Hypothalamus (tissue), 51 donors: Measurements from ENCODE around the gene CILP2.

Source experiments
- DNase-seq, 51 donors: peaks; one replicate each; lab custom pipeline; 2025; lab: John Stamatoyannopoulos, UW

Gene CILP2, protein sequence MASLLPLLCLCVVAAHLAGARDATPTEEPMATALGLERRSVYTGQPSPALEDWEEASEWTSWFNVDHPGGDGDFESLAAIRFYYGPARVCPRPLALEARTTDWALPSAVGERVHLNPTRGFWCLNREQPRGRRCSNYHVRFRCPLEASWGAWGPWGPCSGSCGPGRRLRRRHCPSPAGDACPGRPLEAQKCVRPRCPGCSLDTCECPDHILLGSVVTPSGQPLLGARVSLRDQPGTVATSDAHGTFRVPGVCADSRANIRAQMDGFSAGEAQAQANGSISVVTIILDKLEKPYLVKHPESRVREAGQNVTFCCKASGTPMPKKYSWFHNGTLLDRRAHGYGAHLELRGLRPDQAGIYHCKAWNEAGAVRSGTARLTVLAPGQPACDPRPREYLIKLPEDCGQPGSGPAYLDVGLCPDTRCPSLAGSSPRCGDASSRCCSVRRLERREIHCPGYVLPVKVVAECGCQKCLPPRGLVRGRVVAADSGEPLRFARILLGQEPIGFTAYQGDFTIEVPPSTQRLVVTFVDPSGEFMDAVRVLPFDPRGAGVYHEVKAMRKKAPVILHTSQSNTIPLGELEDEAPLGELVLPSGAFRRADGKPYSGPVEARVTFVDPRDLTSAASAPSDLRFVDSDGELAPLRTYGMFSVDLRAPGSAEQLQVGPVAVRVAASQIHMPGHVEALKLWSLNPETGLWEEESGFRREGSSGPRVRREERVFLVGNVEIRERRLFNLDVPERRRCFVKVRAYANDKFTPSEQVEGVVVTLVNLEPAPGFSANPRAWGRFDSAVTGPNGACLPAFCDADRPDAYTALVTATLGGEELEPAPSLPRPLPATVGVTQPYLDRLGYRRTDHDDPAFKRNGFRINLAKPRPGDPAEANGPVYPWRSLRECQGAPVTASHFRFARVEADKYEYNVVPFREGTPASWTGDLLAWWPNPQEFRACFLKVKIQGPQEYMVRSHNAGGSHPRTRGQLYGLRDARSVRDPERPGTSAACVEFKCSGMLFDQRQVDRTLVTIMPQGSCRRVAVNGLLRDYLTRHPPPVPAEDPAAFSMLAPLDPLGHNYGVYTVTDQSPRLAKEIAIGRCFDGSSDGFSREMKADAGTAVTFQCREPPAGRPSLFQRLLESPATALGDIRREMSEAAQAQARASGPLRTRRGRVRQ

GRCh38 chr19:19538061-19538784 is at the start of gene CILP2:
TSS of gene CILP2 (plus strand) at chr19:19538265. CDS start at chr19:19538350, 85 bp downstream.
- peak in 4 of 51 donors; percentile 8 to 18 (median 14) for DNase-seq

DNA sequence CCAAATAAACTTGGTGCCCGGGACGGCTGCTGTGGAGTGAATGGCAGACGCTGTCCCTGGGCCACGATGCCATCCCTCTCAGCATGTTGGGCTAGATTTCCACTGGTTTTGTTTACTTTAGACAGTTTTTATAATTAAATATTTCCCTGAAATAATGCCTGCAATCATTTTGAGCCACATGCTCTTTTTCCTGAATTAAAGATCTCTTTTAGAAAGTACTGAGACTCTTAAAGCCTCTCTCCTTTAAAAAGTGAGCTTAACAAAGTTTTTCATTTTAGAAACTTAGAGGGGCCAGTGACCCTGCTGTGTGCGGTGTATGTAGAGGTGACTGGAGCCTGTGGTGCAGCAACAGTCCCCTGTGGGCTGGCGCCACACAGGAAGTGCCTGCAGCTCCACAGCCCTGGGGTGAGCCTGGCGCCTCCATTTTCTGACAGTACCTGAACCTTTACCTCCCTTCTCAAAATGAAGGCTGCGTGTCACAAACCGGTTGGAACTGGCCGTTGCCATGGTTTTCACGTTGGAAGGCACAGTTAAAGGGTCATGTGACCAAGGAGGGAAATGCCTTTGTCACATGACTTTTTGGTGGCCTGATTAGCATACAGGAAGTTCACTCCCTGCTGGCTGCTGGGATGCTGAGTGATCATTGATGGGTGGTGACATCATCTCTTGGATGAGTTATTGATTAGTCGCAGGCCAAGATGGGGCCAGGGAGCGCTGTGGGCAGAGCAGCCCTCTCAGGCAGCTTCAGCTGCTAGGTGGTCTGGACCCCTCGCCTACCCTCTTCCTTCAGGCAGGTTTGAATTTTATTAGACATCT is 49.0 kb upstream of the CILP2 start:
- peak in 43 of 51 donors; percentile 7 to 85 (median 52) for DNase-seq

DNA sequence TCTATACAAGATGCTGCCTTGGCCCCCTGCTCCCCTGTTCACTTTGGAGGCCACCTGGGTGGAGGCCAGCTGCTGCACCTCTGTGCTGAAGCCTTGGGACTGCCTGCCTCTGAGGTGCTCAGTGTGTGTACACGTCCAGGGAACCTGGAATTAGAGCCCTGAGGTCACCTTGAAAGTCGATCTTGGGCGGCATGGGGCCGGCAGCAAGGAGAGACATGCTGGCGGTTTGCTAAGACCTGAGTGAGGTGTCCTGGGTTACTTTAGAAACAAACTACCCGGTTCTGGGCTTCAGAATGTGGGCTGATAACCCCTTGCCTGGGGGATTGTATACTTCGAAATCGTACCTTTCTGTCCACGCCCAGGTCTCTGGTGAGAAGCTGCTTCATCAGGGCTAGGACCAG is 48.3 kb upstream of the CILP2 start:
- DNase-seq = no peak

- peak in 49 of 51 donors; percentile 4 to 83 (median 59) for DNase-seq
Observed at GRCh38 chr19:19490214-19490968, 47.7 kb upstream of the CILP2 start.

DNA sequence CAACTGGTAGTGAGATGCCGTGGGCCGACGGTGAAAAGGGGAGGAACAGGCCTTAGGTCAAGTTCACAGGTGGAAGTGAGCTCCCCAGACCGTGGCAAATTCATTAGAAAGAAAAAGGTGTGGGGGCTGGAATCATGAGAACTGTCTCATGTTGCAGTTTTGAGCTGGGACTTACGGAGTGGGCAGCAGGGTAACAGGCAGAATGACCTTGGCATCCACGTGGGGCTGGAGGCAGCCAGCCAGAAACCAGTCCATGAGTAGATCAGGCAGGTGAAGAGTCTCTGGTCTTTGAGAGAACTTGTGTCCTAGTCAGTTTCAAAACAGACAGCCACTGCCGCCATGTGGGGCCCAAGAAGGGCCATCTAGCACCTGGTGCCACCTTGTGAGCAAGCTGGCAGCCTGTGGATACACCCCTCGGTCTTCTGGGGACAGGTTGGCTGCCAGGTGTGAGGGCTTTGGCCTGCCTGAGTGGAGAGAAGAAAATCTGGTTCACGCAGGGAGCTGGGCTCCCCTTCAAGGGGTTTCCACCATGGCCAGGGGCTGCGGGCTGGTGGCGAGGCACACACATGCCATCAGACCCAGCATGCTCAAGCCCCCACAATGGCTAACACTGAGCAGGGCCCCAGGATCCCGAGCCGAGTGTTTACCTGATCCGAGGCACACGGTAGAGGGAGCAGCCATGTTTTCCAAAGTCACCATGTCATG is 46.6 kb upstream of the CILP2 start:
- DNase-seq = no peak

DNA sequence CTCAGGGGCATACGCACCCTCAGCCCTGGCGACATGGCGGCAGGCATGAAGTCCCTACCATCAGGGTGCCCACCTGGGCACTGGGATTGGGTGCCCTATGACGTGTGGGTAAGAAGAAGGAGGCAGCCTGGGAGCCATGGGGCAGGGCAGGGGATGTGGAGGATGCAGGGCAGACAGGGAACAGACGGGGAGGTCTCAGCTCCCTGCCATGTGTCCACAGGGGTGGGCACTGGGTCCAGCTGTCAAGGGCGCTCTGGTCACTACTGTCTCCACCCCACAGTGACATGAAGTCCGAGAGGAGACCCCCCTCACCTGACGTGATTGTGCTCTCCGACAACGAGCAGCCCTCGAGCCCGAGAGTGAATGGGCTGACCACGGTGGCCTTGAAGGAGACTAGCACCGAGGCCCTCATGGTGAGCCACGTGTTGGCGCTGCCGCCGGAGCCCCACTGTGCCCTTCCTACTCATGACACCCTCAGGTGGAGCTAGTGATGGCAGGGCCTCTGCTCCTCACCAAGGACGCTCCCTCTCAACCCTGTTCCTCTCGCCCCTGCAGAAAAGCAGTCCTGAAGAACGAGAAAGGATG is 45.9 kb upstream of the CILP2 start:
- DNase-seq = no peak

DNA sequence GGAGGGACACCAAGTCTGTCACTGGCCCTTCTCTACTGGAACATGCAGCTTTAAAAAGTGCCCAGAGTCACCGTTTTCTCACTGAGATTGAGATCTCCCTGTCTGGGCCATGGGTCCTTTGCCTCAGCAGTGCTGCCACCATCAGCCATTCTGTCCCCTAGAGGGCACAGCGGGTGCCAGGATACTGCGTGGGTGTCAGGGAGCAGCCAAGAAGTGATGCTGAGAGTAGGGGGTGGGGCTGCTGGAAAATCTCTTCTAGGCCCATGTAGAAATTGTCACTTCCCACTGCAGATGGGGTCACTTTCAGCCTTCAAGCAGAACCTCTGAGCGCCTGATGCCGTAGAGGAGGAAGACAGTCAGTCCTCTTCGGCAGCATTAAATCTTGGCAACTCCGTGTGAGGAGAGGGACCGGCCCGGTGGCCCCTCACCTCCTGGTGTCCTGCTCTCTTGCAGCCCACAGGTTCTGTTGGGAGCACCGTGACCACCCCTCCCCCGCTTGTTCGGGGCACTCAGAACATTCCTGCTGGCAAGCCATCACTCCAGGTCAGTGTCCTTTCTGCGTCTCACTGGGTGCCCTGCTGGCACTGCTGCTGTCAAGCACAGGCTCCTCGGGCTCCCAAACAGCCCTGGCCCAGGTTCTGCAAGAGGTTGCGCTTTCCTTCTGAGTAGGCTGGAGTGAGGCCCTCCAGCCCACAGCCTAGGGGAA is 44.1 kb upstream of the CILP2 start:
- peak in 4 of 51 donors; percentile 3 to 57 (median 10) for DNase-seq

GRCh38 chr19:19495614-19496603 is 42.2 kb upstream of the CILP2 start:
- DNase-seq = no peak

GRCh38 chr19:19498255-19498991 is 39.6 kb upstream of the CILP2 start:
- no peak for DNase-seq

- DNase-seq = no peak
Observed at GRCh38 chr19:19499272-19499995, 38.6 kb upstream of the CILP2 start.

DNA sequence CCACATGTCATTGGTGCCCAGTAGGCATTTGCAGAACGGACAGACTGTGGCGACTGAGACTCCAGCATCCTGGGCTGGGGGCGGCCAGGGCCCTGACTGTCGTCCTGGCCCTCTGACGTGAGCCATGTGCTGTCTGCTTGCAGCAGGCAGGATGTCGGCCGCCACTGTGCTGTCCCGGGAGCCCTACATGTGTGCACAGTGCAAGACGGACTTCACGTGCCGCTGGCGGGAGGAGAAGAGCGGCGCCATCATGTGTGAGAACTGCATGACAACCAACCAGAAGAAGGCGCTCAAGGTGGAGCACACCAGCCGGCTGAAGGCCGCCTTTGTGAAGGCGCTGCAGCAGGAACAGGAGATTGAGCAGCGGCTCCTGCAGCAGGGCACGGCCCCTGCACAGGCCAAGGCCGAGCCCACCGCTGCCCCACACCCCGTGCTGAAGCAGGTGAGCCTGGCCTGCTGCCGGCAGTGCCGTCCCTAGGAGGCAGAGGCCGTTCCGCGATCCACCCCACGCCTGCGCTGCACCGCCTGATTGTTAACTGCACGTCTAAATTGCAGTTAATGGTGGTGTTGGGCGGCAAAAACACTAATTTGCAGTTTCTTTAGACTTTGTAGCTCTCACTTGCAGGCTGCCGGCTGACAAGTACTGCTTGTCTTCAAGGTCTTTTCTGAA is 37.0 kb upstream of the CILP2 start:
- no peak for DNase-seq

- no peak for DNase-seq
Observed at GRCh38 chr19:19501798-19502197, 36.3 kb upstream of the CILP2 start.

DNA sequence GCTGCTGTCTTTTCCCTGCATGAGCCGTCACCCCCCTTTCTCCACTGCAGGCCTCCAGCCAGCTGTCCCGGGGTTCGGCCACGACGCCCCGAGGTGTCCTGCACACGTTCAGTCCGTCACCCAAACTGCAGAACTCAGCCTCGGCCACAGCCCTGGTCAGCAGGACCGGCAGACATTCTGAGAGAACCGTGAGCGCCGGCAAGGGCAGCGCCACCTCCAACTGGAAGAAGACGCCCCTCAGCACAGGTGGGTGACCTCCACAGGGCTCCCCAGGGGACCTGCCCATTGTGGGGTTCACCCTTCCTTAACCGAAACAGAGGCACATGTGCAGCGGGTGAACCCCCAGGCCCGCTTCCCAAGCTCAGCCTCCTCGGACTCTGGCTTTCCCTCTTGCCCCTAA is 35.8 kb upstream of the CILP2 start:
- no peak for DNase-seq
